ENCODE results near the gene PRDM16.

Gene PRDM16

DNA sequence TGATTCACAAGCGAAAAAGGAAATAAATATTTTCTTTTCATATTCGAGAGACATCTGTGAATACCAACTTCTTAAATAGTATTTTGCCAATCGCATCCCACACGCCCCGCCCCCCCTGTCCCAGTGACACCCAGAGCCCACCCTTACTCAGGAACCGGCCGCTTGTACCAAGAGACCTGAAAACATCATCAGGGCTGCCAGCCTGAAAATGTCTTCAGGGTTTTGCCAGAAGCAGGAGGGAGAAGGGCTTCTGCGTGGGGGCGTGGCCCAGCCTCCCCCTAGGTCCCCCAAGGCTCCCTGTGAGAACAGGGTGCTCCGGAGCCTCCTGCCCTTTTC lies 126.4 kb downstream of the PRDM16 start:
- H3K4me3 ChIP-seq (ENCODE audit: low read depth, low read length), result no peak overlapping the region
- TF ChIP-seq, protein P1, sequence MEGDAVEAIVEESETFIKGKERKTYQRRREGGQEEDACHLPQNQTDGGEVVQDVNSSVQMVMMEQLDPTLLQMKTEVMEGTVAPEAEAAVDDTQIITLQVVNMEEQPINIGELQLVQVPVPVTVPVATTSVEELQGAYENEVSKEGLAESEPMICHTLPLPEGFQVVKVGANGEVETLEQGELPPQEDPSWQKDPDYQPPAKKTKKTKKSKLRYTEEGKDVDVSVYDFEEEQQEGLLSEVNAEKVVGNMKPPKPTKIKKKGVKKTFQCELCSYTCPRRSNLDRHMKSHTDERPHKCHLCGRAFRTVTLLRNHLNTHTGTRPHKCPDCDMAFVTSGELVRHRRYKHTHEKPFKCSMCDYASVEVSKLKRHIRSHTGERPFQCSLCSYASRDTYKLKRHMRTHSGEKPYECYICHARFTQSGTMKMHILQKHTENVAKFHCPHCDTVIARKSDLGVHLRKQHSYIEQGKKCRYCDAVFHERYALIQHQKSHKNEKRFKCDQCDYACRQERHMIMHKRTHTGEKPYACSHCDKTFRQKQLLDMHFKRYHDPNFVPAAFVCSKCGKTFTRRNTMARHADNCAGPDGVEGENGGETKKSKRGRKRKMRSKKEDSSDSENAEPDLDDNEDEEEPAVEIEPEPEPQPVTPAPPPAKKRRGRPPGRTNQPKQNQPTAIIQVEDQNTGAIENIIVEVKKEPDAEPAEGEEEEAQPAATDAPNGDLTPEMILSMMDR (IDR thresholded peaks at IDR 0.05; ENCODE audit: borderline replicate concordance, insufficient read depth, low read depth, low read length), result no peak

DNA sequence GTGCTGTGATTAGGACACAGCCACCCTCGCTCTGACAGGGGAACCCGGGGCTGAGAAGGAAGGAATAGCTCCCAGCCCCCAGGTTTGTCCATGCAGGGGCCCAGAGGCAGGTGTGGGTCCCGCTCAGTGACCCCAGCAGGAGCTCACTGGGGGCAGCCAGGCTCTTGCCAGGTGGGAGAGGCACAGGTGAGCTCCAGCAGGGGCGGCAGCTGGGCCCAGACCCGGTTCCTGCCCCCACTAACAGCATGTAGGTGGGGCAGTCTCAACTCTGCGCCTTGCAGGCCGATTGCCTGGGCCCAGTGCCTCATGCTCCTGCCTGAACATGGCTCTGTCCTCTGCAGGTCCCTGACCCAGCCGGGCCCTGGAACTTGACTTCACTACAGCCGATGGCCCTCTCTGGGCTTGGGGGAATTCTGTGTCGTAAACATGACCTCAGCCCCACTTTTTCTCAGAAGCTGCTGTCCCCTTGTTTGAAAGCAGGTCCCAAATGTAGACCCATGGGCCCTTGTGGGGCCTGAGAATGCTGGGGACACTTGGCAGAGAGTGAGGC lies 127.0 kb downstream of the PRDM16 start:
- no peak overlapping the region for H3K4me3 ChIP-seq (ENCODE audit: low read depth, low read length)
- TF ChIP-seq, protein P1 (IDR thresholded peaks at IDR 0.05; ENCODE audit: borderline replicate concordance, insufficient read depth, low read depth, low read length), result no peak

DNA sequence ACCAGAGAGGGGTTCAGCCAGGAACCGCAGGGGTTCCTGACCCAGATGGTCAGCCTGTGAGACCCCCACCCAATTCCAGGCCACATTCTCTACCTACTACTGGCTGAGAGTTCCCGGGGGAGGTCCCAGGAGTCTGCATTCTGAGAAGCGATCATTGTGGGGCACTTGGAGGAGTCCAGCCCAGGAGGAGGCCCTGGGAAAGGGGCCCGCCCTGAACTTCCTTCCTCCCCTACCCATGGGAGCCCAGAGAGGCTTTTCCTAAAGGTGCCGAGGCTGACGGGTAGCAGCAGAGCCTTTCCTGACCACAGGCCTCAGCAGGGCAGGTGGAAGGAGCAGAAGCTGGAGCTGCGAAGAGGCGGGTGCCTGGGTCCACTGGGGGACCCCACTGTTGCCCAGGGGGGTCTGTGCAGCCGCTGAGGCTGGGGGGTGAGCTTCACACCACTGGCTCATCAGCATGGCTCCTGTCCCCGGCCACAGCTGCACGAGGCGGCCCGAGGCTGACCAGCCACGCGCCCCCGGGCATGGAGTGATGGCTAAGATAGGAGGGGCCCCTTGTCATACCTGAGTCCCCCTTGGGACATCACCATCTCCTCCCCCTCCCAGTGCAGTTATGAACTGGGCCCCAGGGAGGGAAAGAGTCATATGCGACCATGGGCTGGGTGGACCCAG lies 127.7 kb downstream of the PRDM16 start:
- TF ChIP-seq, protein P1 (IDR thresholded peaks at IDR 0.05; ENCODE audit: borderline replicate concordance, insufficient read depth, low read depth, low read length), result no peak
- no peak overlapping the region for H3K4me3 ChIP-seq (ENCODE audit: low read depth, low read length)

DNA sequence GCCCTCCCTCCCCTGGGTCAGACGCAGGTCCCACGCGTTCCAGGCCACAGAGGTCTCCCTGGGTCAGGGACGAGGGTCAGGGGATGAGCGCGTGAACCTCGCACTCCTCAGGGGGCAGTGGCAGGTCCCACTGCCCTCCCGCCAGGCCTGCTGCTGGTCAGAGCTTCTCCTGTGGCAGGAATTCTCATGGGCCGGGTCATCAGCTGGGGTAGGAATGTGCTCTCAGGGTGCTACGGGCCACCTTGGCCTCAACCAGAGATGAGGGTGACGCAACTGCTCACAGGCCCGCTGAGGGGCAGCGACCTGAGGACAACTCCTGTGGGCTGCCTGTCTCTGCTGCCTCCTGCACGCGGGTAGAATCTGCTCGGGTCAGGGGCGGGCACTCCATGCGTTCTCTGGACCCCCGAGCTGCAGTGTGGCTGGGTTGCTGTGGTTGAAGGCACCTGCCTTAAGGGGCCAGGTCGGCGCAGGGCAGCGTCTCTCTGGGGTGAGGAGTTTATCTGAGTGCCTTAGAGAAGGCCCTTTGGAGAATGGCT lies 128.8 kb downstream of the PRDM16 start:
- TF ChIP-seq, protein P1 (IDR thresholded peaks at IDR 0.05; ENCODE audit: borderline replicate concordance, insufficient read depth, low read depth, low read length), result no peak
- H3K4me3 ChIP-seq (ENCODE audit: low read depth, low read length), result no peak overlapping the region

DNA sequence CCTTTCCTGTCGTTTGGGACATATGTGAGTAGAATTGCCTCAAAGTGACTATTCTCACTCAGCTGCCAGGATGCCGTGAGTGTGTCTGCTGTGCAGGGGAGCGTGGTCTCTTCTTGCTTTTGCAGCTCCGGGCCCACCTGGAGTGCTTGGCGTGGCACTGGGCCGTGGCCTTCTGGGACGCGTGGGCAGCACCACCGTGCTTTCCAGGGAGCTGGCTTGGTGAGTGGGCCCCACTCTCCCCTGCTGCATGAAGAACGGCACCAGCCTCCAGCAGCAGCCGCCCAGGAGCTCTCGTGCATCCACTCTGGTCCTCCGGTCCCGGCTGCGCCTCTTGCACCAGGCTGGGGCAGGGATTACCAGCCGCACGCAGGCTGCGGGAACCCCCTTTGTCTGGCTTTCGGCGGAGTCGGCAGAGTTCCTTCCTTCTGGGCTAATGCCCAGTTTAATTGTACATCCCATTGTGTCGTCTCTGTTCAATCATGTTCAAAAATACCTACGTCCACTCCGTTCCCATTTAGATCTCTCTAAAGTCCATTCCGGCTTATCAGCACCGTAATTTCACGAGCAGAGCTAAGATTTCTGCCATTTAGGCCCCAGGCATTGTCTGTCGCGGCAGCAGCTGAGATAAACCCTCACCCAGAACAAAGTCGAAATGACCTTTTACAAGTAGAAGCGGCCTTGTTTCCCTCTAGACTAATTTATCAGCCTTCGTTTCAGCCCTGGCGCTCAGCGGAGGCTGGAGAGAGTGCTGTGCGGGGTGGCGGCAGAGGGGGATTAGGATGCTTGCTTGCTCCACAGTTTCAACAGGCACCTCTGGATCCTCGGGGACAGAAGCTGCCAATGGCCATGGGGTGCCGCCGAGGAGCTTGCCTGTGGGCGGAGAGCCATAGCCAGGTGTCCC lies 129.6 kb downstream of the PRDM16 start:
- TF ChIP-seq, protein P1 (IDR thresholded peaks at IDR 0.05; ENCODE audit: borderline replicate concordance, insufficient read depth, low read depth, low read length), result no peak
- H3K4me3 ChIP-seq (ENCODE audit: low read depth, low read length), result no peak overlapping the region

DNA sequence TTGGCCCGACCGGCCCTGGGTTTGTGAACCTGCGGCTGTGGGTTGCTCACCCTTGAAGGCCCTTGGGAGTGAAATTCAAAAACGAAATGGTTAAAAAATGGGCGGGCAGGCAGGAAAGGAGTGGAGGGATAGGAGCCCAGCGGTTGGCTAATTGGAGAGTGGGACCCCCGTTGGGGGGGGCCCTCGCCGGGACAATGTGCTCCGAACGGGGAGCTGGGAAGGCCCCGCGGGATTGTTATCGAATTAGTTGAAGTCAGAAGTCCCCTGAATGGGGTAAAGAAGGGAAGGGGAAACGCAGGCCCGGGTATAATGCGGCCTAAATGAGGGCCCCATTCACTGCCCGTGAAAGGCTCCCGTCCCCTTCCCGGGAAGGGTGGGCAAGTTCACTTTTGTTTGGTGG lies 135.7 kb downstream of the PRDM16 start:
- no peak overlapping the region for H3K4me3 ChIP-seq (ENCODE audit: low read depth, low read length)
- TF ChIP-seq, protein P1 (IDR thresholded peaks at IDR 0.05; ENCODE audit: borderline replicate concordance, insufficient read depth, low read depth, low read length), result no peak

Data from GM12875 (cell line).